Measurements from ENCODE around the gene C1QB. TPM values are rescaled to one million over a fixed set of nuclear protein-coding genes. Genes with fewer than 3 reads are reported as not detected.
"Not testable (repeated sequence)": the region's sequence is repeated elsewhere in the genome, so short reads cannot be mapped to it uniquely, and the experiment has no call there.

The C1QB gene
- total RNA-seq, 1 donor from 2014 or later: not detected

GRCh38 chr1:22702296-22703085 lies 49.5 kb downstream of the C1QB start:
- DNase-seq (ENCODE audit: low spot score): no peak
- TF ChIP-seq CTCF (IDR thresholded peaks at IDR 0.05; ENCODE audit: unreplicated experiment): no peak
- Mint-ChIP-seq H3K27me3 (ENCODE audit: unreplicated experiment) (peaks cover 4% of the 10 kb centered on the region), H3K4me3 (ENCODE audit: unreplicated experiment) (no peak overlapping the region), H3K4me1 (ENCODE audit: unreplicated experiment) (no peaks in the 10 kb centered on the region), H3K9me3 (ENCODE audit: unreplicated experiment) (no peaks in the 10 kb centered on the region), H3K36me3 (ENCODE audit: low read depth, unreplicated experiment) (no peaks in the 10 kb centered on the region), H3K27ac (ENCODE audit: unreplicated experiment) (no peak overlapping the region)

GRCh38 chr1:22704440-22705067 lies 51.5 kb downstream of the C1QB start:
- DNase-seq (ENCODE audit: low spot score): peak; percentile 86
- Mint-ChIP-seq H3K27me3 (ENCODE audit: unreplicated experiment) (peaks cover 7% of the 10 kb centered on the region), H3K4me3 (ENCODE audit: unreplicated experiment) (no peak overlapping the region), H3K4me1 (ENCODE audit: unreplicated experiment) (no peaks in the 10 kb centered on the region), H3K9me3 (ENCODE audit: unreplicated experiment) (no peaks in the 10 kb centered on the region), H3K27ac (ENCODE audit: unreplicated experiment) (no peak overlapping the region), H3K36me3 (ENCODE audit: low read depth, unreplicated experiment) (no peaks in the 10 kb centered on the region)
- TF ChIP-seq CTCF (IDR thresholded peaks at IDR 0.05; ENCODE audit: unreplicated experiment): peak; percentile 89

GRCh38 chr1:22705586-22705985 lies 52.5 kb downstream of the C1QB start:
- Mint-ChIP-seq H3K4me3 (ENCODE audit: unreplicated experiment) (no peak overlapping the region), H3K36me3 (ENCODE audit: low read depth, unreplicated experiment) (no peaks in the 10 kb centered on the region), H3K27me3 (ENCODE audit: unreplicated experiment) (peaks cover 7% of the 10 kb centered on the region), H3K4me1 (ENCODE audit: unreplicated experiment) (no peaks in the 10 kb centered on the region), H3K9me3 (ENCODE audit: unreplicated experiment) (no peaks in the 10 kb centered on the region), H3K27ac (ENCODE audit: unreplicated experiment) (no peak overlapping the region)
- TF ChIP-seq CTCF (IDR thresholded peaks at IDR 0.05; ENCODE audit: unreplicated experiment): no peak
- no peak for DNase-seq (ENCODE audit: low spot score)

GRCh38 chr1:22706100-22706499 lies 53.1 kb downstream of the C1QB start:
- H3K9me3 Mint-ChIP-seq (ENCODE audit: unreplicated experiment); H3K4me1 Mint-ChIP-seq (ENCODE audit: unreplicated experiment); H3K27me3 Mint-ChIP-seq (ENCODE audit: unreplicated experiment); H3K36me3 Mint-ChIP-seq (ENCODE audit: low read depth, unreplicated experiment); H3K4me3 Mint-ChIP-seq (ENCODE audit: unreplicated experiment); H3K27ac Mint-ChIP-seq (ENCODE audit: unreplicated experiment); DNase-seq (ENCODE audit: low spot score): not testable (repeated sequence)

GRCh38 chr1:22708777-22709176 lies 55.7 kb downstream of the C1QB start:
- H3K9me3 Mint-ChIP-seq (ENCODE audit: unreplicated experiment): no peaks in the 10 kb centered on the region
- peaks cover 12% of the 10 kb centered on the region for H3K27me3 Mint-ChIP-seq (ENCODE audit: unreplicated experiment)
- DNase-seq (ENCODE audit: low spot score): no peak
- peaks cover 18% of the 10 kb centered on the region for H3K4me1 Mint-ChIP-seq (ENCODE audit: unreplicated experiment)
- TF ChIP-seq CTCF (IDR thresholded peaks at IDR 0.05; ENCODE audit: unreplicated experiment): no peak
- H3K4me3 Mint-ChIP-seq (ENCODE audit: unreplicated experiment): no peak overlapping the region
- no peaks in the 10 kb centered on the region for H3K36me3 Mint-ChIP-seq (ENCODE audit: low read depth, unreplicated experiment)
- no peak overlapping the region for H3K27ac Mint-ChIP-seq (ENCODE audit: unreplicated experiment)
